ENCODE data around the gene GTPBP3.
"Not testable (repeated sequence)": the region's sequence is repeated elsewhere in the genome, so short reads cannot be mapped to it uniquely, and the experiment has no call there.

DNA sequence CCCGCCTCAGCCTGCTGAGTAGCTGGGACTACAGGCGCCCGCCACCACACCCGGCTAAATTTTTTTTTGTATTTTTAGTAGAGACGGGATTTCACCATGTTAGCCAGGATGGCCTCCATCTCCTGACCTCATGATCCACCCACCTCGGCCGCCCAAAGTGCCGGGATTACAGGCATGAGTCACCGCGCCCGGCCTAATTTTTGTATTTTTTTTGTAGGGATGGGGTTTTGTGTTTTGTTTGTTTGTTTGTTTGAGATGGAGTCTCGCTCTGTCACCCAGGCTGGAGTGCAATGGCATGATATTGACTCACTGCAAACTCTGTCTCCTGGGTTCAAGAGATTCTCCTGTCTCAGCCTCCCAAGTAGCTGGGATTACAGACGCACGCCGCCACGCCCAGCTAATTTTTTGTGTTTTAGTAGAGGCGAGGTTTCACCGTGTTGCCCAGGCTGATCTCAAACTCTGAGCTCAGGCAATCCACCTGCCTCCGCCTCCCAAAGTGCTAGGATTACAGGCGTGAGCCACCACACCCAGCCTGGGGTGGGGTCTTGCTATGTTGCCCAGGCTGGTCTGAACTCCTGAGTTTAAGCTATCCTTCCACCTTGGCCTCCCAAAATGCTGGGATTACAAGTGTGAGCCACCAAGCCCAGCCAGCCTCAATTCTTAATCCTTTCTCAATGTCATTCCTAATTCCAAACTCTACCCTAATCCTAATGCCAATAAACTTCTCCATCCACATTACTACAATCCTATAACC, 26.7 kb downstream of the GTPBP3 start:
- TF ChIP-seq, protein P1, sequence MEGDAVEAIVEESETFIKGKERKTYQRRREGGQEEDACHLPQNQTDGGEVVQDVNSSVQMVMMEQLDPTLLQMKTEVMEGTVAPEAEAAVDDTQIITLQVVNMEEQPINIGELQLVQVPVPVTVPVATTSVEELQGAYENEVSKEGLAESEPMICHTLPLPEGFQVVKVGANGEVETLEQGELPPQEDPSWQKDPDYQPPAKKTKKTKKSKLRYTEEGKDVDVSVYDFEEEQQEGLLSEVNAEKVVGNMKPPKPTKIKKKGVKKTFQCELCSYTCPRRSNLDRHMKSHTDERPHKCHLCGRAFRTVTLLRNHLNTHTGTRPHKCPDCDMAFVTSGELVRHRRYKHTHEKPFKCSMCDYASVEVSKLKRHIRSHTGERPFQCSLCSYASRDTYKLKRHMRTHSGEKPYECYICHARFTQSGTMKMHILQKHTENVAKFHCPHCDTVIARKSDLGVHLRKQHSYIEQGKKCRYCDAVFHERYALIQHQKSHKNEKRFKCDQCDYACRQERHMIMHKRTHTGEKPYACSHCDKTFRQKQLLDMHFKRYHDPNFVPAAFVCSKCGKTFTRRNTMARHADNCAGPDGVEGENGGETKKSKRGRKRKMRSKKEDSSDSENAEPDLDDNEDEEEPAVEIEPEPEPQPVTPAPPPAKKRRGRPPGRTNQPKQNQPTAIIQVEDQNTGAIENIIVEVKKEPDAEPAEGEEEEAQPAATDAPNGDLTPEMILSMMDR (IDR thresholded peaks at IDR 0.05) = not testable (repeated sequence)
- TF ChIP-seq POLR2A (IDR thresholded peaks at IDR 0.05); POLR2AphosphoS5 (IDR thresholded peaks at IDR 0.05; ENCODE audit: insufficient read depth in 1 of 2, low read depth in 1 of 2): not testable (repeated sequence)
